Neural cell (in vitro differentiated cells): Measurements from ENCODE around the gene NUDCD3. TPM values are rescaled to one million over a fixed set of nuclear protein-coding genes. Genes with fewer than 3 reads are reported as not detected.

Experiments
- H2AFZ ChIP-seq: fragments of 200-600, 300-800 bp; sonication (generic), shearing (Covaris generic); 2 replicates; pipeline ENCODE4 v1.6.0; 2014; ENCODE audit warnings: low read depth, mild to moderate bottlenecking, antibody characterized with exemption, low read length, moderate library complexity
- H3F3A ChIP-seq: fragments of 200-600 bp; shearing (Covaris generic); 2 replicates; pipeline ENCODE4 v1.6.1; 2016; ENCODE audit warnings: mild to moderate bottlenecking, moderate library complexity, mixed read lengths, antibody characterized with exemption, low read length; ENCODE audit not compliant: insufficient read depth, poor library complexity, severe bottlenecking
- H3K27ac ChIP-seq: fragments of 200-600, 300-800 bp; sonication (generic), shearing (Covaris generic); 2 replicates; pipeline ENCODE4 v1.5.1; 2014; ENCODE audit warnings: mild to moderate bottlenecking, low read length, moderate library complexity
- H3K27me3 ChIP-seq: fragments of 300-800, 200-600 bp; sonication (generic), shearing (Covaris generic); 2 replicates; pipeline ENCODE4 v1.6.0; 2014; ENCODE audit warnings: mild to moderate bottlenecking, low read depth, low read length, moderate library complexity; ENCODE audit not compliant: insufficient read depth
- H3K36me3 ChIP-seq: fragments of 300-800, 200-600 bp; sonication (generic), shearing (Covaris generic); 2 replicates; pipeline ENCODE4 v1.5.1; 2014; ENCODE audit warnings: mild to moderate bottlenecking, antibody characterized with exemption, low read length, moderate library complexity; ENCODE audit not compliant: insufficient read depth
- H3K4me2 ChIP-seq: fragments of 300-800, 200-600 bp; sonication (generic), shearing (Covaris generic); 2 replicates; pipeline ENCODE4 v1.6.0; 2014; ENCODE audit warnings: mild to moderate bottlenecking, low read length
- H3K4me3 ChIP-seq: fragments of 300-800, 200-600 bp; sonication (generic), shearing (Covaris generic); 2 replicates; pipeline ENCODE4 v1.5.1; 2014; ENCODE audit warnings: mild to moderate bottlenecking, low read length, moderate library complexity
- H3K79me2 ChIP-seq: fragments of 200-600 bp; shearing (Covaris generic); replicated peaks from 2 replicates; pipeline ENCODE4 v1.6.0; 2014; ENCODE audit warnings: mild to moderate bottlenecking, low read length, moderate library complexity; ENCODE audit not compliant: insufficient read depth
- H3K9ac ChIP-seq: fragments of 300-800, 200-600 bp; sonication (generic), shearing (Covaris generic); 2 replicates; pipeline ENCODE4 v1.6.1; 2016; ENCODE audit warnings: mild to moderate bottlenecking, low read length, mixed read lengths
- H3K9me2 ChIP-seq: fragments of 200-600 bp; shearing (Covaris generic); 2 replicates; pipeline ENCODE4 v1.6.1; 2016; ENCODE audit warnings: mild to moderate bottlenecking, low read length, mixed read lengths; ENCODE audit not compliant: insufficient read depth
- H3K9me3 ChIP-seq: fragments of 200-600, 300-800 bp; sonication (generic), shearing (Covaris generic); 2 replicates; pipeline ENCODE4 v1.6.1; 2016; ENCODE audit warnings: mild to moderate bottlenecking, mixed run types, low read length, moderate library complexity, mixed read lengths
- H4K20me1 ChIP-seq: fragments of 200-600 bp; shearing (Covaris generic); 2 replicates; pipeline ENCODE4 v1.6.1; 2016; ENCODE audit warnings: mild to moderate bottlenecking, mixed run types; ENCODE audit not compliant: insufficient read depth
- CTCF ChIP-seq: fragments of 450-650 bp; IDR thresholded peaks from 2 replicates; pipeline ENCODE4 v1.5.1; 2014; ENCODE audit warnings: antibody characterized with exemption, mild to moderate bottlenecking, moderate library complexity; ENCODE audit not compliant: poor library complexity, severe bottlenecking
- EP300 ChIP-seq: fragments of 450-650 bp; conservative IDR thresholded peaks from 2 replicates; pipeline ENCODE4 v1.6.1; 2014; ENCODE audit warnings: antibody characterized with exemption, mild to moderate bottlenecking, moderate library complexity; ENCODE audit not compliant: poor library complexity, severe bottlenecking
- EZH2 ChIP-seq: fragments of 200-600, 300-800 bp; shearing (Covaris generic), sonication (generic); IDR thresholded peaks from 2 replicates; pipeline ENCODE4 v1.6.1; 2014; ENCODE audit warnings: antibody characterized with exemption, low read length, borderline replicate concordance, mild to moderate bottlenecking; ENCODE audit not compliant: insufficient read depth, poor library complexity, severe bottlenecking
- MXI1 ChIP-seq: fragments of 450-650 bp; conservative IDR thresholded peaks from 2 replicates; pipeline ENCODE4 v1.6.1; 2014; ENCODE audit warnings: antibody characterized with exemption, mild to moderate bottlenecking; ENCODE audit not compliant: poor library complexity, severe bottlenecking
- POLR2AphosphoS5 ChIP-seq: IDR thresholded peaks from 2 replicates; pipeline ENCODE4 v1.6.1; 2012
- RAD21 ChIP-seq: fragments of 450-650 bp; conservative IDR thresholded peaks from 2 replicates; pipeline ENCODE4 v1.6.1; 2014; ENCODE audit warnings: antibody characterized with exemption, mild to moderate bottlenecking, moderate library complexity
- SMC3 ChIP-seq: fragments of 450-650 bp; conservative IDR thresholded peaks from 2 replicates; pipeline ENCODE4 v1.6.1; 2014; ENCODE audit warnings: antibody characterized with exemption, mild to moderate bottlenecking, moderate library complexity; ENCODE audit not compliant: poor library complexity
- TAF1 ChIP-seq: IDR thresholded peaks from 2 replicates; pipeline ENCODE4 v1.6.1; 2012; ENCODE audit warnings: low read depth
- polyA plus RNA-seq: library from polyadenylated mRNA; depleted of rRNA; stranded (reverse); fragments of >200 nt; gene quantifications from 2 replicates; pipeline ENCODE4 v1.2.3, GENCODE V29; 2014
- TF ChIP-seq, protein P1 (sequence below): IDR thresholded peaks from 2 replicates; pipeline ENCODE4 v1.6.1; 2012; ENCODE audit warnings: borderline replicate concordance

The NUDCD3 gene
- polyA plus RNA-seq, 1 donor from 2014 or later, result 69.9 TPM

DNA sequence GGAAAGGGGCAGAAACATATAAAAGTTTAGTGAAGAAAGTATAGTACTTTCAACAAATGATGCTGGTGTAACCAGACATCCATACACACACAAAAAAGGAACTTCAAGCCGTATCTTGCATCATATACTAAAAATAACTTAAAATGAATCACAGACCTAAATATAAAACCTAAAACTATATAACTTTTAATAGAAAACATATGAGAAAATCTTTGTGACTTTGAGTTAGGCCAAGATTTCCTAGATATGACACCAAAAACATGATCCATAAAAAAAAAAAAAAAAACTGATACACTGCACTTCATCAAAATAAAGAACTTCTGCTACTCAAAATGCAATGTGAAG, 40.9 kb downstream of the NUDCD3 start:
- Histone ChIP-seq H3F3A (no peaks in the 10 kb centered on the region), H3K4me2 (no peak overlapping the region), H4K20me1 (no peaks in the 10 kb centered on the region), H3K36me3 (no peaks in the 10 kb centered on the region), H3K79me2 (peaks cover 8% of the 10 kb centered on the region), H3K27ac (no peak overlapping the region), H3K9me2 (no peaks in the 10 kb centered on the region), H3K9ac (no peak overlapping the region), H3K9me3 (no peaks in the 10 kb centered on the region), H2AFZ (no peak overlapping the region), H3K4me3 (no peak overlapping the region), H3K27me3 (no peaks in the 10 kb centered on the region)
- TF ChIP-seq CTCF (no peak), TAF1 (no peak), RAD21 (no peak), POLR2AphosphoS5 (no peak), SMC3 (no peak), MXI1 (no peak), EP300 (no peak), EZH2 (no peak)
- TF ChIP-seq, protein P1, sequence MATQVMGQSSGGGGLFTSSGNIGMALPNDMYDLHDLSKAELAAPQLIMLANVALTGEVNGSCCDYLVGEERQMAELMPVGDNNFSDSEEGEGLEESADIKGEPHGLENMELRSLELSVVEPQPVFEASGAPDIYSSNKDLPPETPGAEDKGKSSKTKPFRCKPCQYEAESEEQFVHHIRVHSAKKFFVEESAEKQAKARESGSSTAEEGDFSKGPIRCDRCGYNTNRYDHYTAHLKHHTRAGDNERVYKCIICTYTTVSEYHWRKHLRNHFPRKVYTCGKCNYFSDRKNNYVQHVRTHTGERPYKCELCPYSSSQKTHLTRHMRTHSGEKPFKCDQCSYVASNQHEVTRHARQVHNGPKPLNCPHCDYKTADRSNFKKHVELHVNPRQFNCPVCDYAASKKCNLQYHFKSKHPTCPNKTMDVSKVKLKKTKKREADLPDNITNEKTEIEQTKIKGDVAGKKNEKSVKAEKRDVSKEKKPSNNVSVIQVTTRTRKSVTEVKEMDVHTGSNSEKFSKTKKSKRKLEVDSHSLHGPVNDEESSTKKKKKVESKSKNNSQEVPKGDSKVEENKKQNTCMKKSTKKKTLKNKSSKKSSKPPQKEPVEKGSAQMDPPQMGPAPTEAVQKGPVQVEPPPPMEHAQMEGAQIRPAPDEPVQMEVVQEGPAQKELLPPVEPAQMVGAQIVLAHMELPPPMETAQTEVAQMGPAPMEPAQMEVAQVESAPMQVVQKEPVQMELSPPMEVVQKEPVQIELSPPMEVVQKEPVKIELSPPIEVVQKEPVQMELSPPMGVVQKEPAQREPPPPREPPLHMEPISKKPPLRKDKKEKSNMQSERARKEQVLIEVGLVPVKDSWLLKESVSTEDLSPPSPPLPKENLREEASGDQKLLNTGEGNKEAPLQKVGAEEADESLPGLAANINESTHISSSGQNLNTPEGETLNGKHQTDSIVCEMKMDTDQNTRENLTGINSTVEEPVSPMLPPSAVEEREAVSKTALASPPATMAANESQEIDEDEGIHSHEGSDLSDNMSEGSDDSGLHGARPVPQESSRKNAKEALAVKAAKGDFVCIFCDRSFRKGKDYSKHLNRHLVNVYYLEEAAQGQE, result no peak

GRCh38 chr7:44448922-44449583, 41.4 kb downstream of the NUDCD3 start:
- H3K9me3 ChIP-seq, result no peaks in the 10 kb centered on the region
- no peak overlapping the region for H3K4me3 ChIP-seq
- H3K27me3 ChIP-seq, result no peaks in the 10 kb centered on the region
- no peaks in the 10 kb centered on the region for H3K36me3 ChIP-seq
- TF ChIP-seq TAF1 (no peak), SMC3 (no peak), RAD21 (no peak), POLR2AphosphoS5 (no peak)
- H3K9me2 ChIP-seq, result no peaks in the 10 kb centered on the region
- H3K27ac ChIP-seq, result no peak overlapping the region
- H3K79me2 ChIP-seq, result peaks cover 8% of the 10 kb centered on the region
- H3K9ac ChIP-seq, result no peak overlapping the region
- no peaks in the 10 kb centered on the region for H4K20me1 ChIP-seq
- no peak overlapping the region for H3K4me2 ChIP-seq
- H3F3A ChIP-seq, result no peaks in the 10 kb centered on the region
- H2AFZ ChIP-seq, result no peak overlapping the region
